HL-60 (cell line): ENCODE results near the gene GRK2.

ENCODE experiments used
- POLR2AphosphoS5 ChIP-seq: IDR thresholded peaks from 2 replicates; pipeline ENCODE4 v1.6.1; 2012; ENCODE audit warnings: low read depth
- SPI1 ChIP-seq: IDR thresholded peaks from 2 replicates; pipeline ENCODE4 v1.6.1; 2012; ENCODE audit warnings: low read depth, mild to moderate bottlenecking, borderline replicate concordance
- TF ChIP-seq, protein P1 (sequence below): IDR thresholded peaks from one replicate; pipeline ENCODE4 v1.5.1; 2011; ENCODE audit warnings: low read length, control low read depth, inconsistent platforms; ENCODE audit not compliant: insufficient read depth
- TF ChIP-seq, protein P2 (sequence below): IDR thresholded peaks from 2 replicates; pipeline ENCODE4 v1.6.1; 2012; ENCODE audit warnings: low read depth; ENCODE audit not compliant: insufficient replicate concordance

DNA sequence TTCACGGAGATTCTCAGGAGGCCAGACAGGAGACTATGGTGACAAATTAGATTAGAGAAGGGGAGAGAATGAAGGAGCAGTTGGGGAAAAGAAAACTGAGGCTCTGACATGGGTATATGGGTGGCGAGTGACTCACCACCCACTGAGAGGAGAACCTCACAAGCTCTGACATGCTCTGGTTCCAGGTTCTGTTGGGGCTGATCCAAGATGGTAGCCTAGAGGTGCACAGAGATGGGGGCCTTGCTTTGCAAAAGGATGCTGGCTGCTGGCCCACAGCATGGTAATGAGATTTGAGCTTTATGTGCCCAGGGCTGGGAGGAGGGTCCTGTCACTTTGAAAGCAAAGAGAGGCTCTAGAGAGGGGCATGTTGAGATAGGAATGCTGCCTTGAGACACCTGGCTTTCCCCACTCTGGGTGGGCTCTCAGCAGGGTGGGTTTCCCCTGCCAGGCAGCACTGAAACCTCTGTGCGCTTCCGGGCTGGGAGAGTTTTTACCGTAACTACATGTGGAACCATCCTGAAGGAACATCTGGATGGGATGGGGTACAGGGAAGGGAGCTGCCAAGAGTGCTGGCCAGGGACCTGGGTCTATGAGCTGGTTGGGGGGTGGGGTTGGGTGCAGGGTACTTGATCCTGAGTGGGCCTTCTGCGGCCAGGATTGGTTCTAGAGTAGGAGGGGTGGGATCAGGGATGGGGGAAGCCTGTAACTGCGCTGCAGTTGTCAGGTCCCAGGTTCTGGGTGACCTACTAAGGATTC is 1.2 kb upstream of the GRK2 start:
- TF ChIP-seq, protein P1, sequence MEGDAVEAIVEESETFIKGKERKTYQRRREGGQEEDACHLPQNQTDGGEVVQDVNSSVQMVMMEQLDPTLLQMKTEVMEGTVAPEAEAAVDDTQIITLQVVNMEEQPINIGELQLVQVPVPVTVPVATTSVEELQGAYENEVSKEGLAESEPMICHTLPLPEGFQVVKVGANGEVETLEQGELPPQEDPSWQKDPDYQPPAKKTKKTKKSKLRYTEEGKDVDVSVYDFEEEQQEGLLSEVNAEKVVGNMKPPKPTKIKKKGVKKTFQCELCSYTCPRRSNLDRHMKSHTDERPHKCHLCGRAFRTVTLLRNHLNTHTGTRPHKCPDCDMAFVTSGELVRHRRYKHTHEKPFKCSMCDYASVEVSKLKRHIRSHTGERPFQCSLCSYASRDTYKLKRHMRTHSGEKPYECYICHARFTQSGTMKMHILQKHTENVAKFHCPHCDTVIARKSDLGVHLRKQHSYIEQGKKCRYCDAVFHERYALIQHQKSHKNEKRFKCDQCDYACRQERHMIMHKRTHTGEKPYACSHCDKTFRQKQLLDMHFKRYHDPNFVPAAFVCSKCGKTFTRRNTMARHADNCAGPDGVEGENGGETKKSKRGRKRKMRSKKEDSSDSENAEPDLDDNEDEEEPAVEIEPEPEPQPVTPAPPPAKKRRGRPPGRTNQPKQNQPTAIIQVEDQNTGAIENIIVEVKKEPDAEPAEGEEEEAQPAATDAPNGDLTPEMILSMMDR, result no peak
- TF ChIP-seq SPI1 (no peak), POLR2AphosphoS5 (no peak)
- TF ChIP-seq, protein P2, sequence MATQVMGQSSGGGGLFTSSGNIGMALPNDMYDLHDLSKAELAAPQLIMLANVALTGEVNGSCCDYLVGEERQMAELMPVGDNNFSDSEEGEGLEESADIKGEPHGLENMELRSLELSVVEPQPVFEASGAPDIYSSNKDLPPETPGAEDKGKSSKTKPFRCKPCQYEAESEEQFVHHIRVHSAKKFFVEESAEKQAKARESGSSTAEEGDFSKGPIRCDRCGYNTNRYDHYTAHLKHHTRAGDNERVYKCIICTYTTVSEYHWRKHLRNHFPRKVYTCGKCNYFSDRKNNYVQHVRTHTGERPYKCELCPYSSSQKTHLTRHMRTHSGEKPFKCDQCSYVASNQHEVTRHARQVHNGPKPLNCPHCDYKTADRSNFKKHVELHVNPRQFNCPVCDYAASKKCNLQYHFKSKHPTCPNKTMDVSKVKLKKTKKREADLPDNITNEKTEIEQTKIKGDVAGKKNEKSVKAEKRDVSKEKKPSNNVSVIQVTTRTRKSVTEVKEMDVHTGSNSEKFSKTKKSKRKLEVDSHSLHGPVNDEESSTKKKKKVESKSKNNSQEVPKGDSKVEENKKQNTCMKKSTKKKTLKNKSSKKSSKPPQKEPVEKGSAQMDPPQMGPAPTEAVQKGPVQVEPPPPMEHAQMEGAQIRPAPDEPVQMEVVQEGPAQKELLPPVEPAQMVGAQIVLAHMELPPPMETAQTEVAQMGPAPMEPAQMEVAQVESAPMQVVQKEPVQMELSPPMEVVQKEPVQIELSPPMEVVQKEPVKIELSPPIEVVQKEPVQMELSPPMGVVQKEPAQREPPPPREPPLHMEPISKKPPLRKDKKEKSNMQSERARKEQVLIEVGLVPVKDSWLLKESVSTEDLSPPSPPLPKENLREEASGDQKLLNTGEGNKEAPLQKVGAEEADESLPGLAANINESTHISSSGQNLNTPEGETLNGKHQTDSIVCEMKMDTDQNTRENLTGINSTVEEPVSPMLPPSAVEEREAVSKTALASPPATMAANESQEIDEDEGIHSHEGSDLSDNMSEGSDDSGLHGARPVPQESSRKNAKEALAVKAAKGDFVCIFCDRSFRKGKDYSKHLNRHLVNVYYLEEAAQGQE, result no peak
